HG02938 (cell line): ENCODE results near the gene SSX5.
"Not testable (repeated sequence)": the region's sequence is repeated elsewhere in the genome, so short reads cannot be mapped to it uniquely, and the experiment has no call there.

ENCODE experiments used
- ATAC-seq: cut with Tn5 transposase; IDR thresholded peaks from one replicate; pipeline ENCODE4 v1.9.1; 2021; ENCODE audit warnings: mild to moderate bottlenecking, moderate library complexity; ENCODE audit not compliant: unreplicated experiment

Gene SSX5, protein sequence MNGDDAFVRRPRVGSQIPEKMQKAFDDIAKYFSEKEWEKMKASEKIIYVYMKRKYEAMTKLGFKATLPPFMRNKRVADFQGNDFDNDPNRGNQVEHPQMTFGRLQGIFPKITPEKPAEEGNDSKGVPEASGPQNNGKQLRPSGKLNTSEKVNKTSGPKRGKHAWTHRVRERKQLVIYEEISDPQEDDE

GRCh38 chrX:48196745-48197201 lies at the start of gene SSX5:
Gene SSX5 (minus strand): TSS chrX:48196795. CDS start chrX:48195358, 1,437 bp downstream.
- no peak for ATAC-seq

DNA sequence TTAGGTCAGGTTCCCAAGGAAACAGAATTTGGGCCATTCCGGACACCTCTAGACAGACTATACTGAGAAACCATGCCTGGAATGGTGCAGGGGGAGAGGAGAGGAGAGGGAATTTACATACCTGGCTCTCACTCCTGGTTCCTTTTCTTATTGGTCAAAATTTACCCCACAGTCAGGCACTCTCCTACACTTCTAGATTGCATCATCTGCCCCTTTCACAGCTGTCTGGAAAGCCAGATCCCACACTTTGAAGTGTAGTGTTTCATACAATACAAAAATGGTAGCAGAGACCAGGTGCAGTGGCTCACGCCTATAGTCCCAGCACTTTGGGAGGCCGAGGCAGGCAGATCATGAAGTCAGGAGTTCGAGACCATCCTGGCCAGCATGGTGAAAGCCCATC lies 27.6 kb upstream of the SSX5 start:
- ATAC-seq, result not testable (repeated sequence)

- not testable (repeated sequence) for ATAC-seq
These were observed 17.7 kb upstream of the SSX5 start for GRCh38 chrX:48214341-48214740.

DNA sequence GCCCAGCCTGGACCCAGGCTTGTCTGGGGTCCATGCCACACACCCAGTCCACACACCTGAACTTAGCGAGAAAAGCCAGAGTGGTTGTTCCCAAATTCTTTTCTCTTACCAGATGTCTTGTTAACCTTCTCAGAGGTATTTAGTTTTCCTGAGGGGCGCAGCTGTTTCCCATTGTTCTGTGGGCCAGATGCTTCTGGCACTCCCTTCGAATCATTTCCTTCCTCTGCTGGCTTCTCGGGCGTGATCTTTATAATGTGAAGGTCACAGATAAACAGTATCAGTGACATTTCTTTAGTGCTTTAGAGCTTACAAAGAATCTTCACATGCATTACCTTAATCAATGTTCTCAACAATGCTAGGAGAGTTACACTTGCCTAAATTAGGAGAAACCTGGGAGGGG lies 6.6 kb downstream of the SSX5 start:
- ATAC-seq, result not testable (repeated sequence)

- ATAC-seq, result not testable (repeated sequence)
These were observed 14.7 kb downstream of the SSX5 start for GRCh38 chrX:48181882-48182281.

DNA sequence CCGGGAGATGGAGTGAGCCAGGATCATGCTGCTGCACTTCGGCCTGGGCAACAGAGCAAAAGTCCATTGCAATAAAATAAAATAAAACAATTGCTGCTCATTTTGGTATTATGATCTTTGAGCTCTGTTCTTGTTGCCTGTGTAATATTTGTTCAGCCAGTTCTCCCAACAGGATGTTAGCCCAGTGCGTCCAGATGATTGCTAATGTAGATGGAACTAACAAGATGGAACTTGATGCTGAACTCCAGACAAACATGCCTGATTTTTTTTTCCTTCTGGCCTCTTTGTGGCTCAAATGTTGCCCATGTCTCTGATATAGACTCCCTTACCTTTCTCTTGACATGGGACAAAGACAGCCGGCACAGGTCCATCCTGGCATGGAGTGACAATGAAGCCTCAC lies 15.8 kb downstream of the SSX5 start:
- ATAC-seq, result no peak

- ATAC-seq, result no peak
These were observed 16.9 kb downstream of the SSX5 start for GRCh38 chrX:48179691-48180090.

GRCh38 chrX:48166322-48166721 lies 30.3 kb downstream of the SSX5 start:
- not testable (repeated sequence) for ATAC-seq

GRCh38 chrX:48165241-48165640 lies 31.4 kb downstream of the SSX5 start:
- no peak for ATAC-seq

DNA sequence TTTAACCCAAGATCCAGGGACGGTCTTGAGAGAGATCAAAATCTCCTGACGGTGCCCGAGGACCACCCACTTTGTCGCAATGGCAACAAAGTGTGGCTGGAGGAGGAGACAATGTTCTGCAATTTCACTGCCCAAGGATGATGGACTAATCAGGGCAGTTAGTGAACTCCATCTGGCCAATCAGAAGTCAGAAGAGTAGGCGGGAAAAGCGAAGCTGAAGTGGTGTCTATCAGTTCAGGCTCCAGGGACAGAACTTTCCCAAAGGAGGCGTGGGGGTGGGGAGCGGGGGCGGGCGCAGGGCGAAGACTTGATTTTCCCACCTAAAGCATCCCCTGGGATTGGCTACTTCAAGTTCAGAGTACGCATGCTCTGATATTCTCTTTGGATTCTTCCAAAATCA lies 40.6 kb downstream of the SSX5 start:
- ATAC-seq, result no peak

- no peak for ATAC-seq
These were observed 41.8 kb downstream of the SSX5 start for GRCh38 chrX:48154796-48155195.

GRCh38 chrX:48153769-48154168 lies 42.8 kb downstream of the SSX5 start:
- ATAC-seq, result no peak

DNA sequence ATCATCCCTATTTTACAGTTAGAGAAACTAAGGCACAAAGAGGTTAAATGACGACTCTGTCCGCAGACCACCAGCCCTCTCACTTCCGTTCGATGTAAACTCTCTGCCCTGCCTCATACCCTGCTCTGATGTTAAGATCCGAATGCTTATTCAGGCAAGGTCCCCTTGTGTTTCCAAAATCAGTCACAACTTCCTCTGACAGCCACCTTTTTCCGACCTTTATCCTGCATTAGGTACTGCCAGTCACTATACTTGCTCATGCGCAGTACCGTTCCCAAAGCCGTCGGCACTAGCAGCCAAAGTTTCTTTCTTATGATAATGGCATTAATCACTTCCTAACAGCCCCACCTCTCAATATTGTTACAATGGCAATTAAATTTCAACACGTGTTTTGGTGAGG lies 53.9 kb downstream of the SSX5 start:
- ATAC-seq, result not testable (repeated sequence)

- not testable (repeated sequence) for ATAC-seq
These were observed 54.6 kb downstream of the SSX5 start for GRCh38 chrX:48141810-48142508.

DNA sequence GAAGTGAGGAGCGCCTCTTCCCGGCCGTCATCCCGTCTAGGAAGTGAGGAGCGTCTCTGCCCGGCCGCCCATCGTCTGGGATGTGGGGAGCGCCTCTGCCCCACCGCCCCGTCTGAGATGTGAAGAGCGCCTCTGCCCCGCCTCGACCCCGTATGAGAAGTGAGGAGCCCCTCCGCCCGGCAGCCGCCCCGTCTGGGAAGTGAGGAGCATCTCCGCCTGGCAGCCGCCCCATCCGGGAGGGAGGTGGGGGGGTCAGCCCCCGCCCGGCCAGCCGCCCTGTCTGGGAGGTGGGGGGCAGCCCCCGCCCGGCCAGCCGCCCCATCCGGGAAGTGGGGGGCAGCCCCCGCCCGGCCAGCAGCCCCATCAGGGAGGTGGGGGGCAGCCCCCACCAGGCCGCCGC lies 57.5 kb downstream of the SSX5 start:
- not testable (repeated sequence) for ATAC-seq
